ENCODE measurements around the gene NPW.

DNA sequence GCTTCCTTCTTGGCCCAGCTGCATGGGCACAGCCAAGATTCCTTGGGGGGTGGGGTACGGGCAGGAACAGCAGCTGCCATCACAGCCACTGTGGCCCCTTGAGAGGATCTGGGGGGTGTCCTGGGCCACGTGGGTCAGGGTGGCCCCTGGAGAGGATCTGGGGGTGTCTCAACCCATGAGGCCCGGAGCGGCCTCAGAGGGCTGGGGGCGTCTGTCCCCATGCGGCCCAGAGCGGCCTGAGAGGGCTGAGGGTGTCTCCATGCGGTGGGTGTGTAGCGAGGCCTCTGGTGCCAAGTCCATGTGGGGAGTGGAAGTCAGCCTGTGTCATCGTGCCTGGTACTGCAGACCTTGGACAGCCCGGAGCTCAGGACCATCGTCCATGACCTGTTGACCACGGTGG, 41.9 kb downstream of the NPW start:
- TF ChIP-seq EP300 (IDR thresholded peaks at IDR 0.05), result no peak
- no peak for TF ChIP-seq POLR2A (IDR thresholded peaks at IDR 0.05; ENCODE audit: low read depth)
- TF ChIP-seq, protein P1, sequence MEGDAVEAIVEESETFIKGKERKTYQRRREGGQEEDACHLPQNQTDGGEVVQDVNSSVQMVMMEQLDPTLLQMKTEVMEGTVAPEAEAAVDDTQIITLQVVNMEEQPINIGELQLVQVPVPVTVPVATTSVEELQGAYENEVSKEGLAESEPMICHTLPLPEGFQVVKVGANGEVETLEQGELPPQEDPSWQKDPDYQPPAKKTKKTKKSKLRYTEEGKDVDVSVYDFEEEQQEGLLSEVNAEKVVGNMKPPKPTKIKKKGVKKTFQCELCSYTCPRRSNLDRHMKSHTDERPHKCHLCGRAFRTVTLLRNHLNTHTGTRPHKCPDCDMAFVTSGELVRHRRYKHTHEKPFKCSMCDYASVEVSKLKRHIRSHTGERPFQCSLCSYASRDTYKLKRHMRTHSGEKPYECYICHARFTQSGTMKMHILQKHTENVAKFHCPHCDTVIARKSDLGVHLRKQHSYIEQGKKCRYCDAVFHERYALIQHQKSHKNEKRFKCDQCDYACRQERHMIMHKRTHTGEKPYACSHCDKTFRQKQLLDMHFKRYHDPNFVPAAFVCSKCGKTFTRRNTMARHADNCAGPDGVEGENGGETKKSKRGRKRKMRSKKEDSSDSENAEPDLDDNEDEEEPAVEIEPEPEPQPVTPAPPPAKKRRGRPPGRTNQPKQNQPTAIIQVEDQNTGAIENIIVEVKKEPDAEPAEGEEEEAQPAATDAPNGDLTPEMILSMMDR (IDR thresholded peaks at IDR 0.05), result no peak
- no peak for TF ChIP-seq POLR2AphosphoS5 (IDR thresholded peaks at IDR 0.05)

Measured in esophagus muscularis mucosa (tissue), 4 donors.